Gastroesophageal sphincter (tissue), 4 donors: ENCODE measurements around the gene RAD17. TPM values are rescaled to one million over a fixed set of nuclear protein-coding genes. Genes with fewer than 3 reads are reported as not detected.
"Not testable (repeated sequence)": the region's sequence is repeated elsewhere in the genome, so short reads cannot be mapped to it uniquely, and the experiment has no call there.

Experiments
- ATAC-seq: fragments of 150-250 bp; one replicate; pipeline ENCODE4 v1.9.1; 2016; ENCODE audit warnings: mild to moderate bottlenecking, moderate library complexity
- H3K27ac ChIP-seq, 4 donors: fragments of 200-600 bp; sonication (generic) in 3 of 4; 1 replicate in 3 of 4; 2 replicates in 1 of 4; pipeline ENCODE4 v1.5.1; 2016 to 2019
- H3K27me3 ChIP-seq: fragments of 200-600 bp; sonication (generic); one replicate; pipeline ENCODE4 v1.5.1; 2019
- H3K36me3 ChIP-seq, 2 donors: fragments of 200-600 bp; sonication (generic); one replicate each; pipeline ENCODE4 v1.5.1; 2019; ENCODE audit warnings: control low read depth in 1 of 2
- H3K4me1 ChIP-seq, 3 donors: fragments of 200-600 bp; sonication (generic); 1 replicate in 2 of 3; 2 replicates in 1 of 3; pipeline ENCODE4 v1.5.1; 2016 to 2019; ENCODE audit warnings: control low read depth in 2 of 3
- H3K4me3 ChIP-seq, 2 donors: fragments of 200-600 bp; sonication (generic); one replicate each; pipeline ENCODE4 v1.5.1; 2019; ENCODE audit warnings: mild to moderate bottlenecking in 1 of 2, moderate library complexity in 1 of 2
- H3K9me3 ChIP-seq, 3 donors: fragments of 200-600 bp; sonication (generic); one replicate each; pipeline ENCODE4 v1.5.1; 2017 to 2019; ENCODE audit warnings: control low read depth in 2 of 3
- EP300 ChIP-seq: sonication (generic); formaldehyde crosslinking; IDR thresholded peaks from one replicate; pipeline ENCODE4 v1.6.1; 2017; ENCODE audit warnings: antibody characterized with exemption, mild to moderate bottlenecking
- POLR2A ChIP-seq, 2 donors: fragments of 450-650 bp; IDR thresholded peaks; one replicate each; pipeline ENCODE4 v1.6.1; 2017; ENCODE audit warnings: antibody characterized with exemption in 2 of 2, mild to moderate bottlenecking in 2 of 2, moderate library complexity in 1 of 2
- POLR2AphosphoS5 ChIP-seq: sonication (generic); formaldehyde crosslinking; IDR thresholded peaks from one replicate; pipeline ENCODE4 v1.6.1; 2017; ENCODE audit warnings: antibody characterized with exemption
- WGBS, 2 donors: methylation state at CpG; one replicate each; pipeline ENCODE4 v1.1.5; 2018; ENCODE audit warnings: low coverage in 1 of 2; 5-methylcytosine and 5-hydroxymethylcytosine counted together
- total RNA-seq, 4 donors: library from RNA; depleted of rRNA; stranded (reverse); fragments of >200 nt; gene quantifications; one replicate each; pipeline ENCODE4 v1.1.0, GENCODE V29; 2016
- TF ChIP-seq, protein P1 (sequence below), 4 experiments: fragments of 200-600 bp in 2 of 4; fragments of 450-650 bp in 2 of 4; sonication (generic) in 1 of 4; IDR thresholded peaks; one replicate each; pipeline ENCODE4 v1.5.1; 2017 to 2019; ENCODE audit warnings: antibody characterized with exemption in 4 of 4, mild to moderate bottlenecking in 2 of 4, moderate library complexity in 2 of 4

Gene RAD17
- total RNA-seq, 4 donors from 2014 or later = 16.8 to 25.4 (median 18.5) TPM

DNA sequence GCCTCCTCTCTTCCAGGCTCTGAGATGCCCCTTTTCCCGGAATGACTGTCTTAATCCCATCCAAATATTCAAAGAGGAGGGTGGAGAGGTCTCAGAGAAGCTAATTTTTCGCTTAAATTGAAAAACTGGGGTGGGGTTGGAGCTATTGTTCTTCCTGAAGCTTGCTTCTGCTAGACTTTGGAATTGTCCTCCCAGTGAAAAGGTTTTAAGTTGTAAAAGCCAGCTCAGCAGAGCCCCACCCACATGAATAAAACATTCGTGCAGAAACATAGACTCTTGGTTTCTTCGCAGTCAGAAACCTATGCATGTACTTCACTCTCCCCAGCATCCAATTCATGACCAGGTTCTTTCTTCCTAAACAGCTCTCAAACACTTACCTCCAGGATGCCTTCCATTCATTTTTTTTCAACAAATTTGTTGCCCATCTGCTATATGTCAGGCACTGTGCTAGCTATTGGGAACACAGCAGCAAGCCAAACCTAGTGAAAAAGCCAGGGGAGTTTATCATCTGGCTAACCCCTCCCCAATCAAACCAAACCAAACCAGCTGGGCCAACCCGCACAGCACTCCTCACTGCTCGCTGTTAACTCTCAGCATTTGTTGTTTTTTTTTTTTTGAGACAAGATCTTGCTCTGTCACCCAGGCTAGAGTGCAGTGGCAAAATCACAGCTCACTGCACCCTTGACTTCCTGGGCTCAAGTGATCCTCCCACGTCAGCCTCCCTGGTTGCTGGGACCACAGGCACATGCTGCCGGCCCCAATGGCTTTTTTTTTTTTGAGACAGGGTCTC lies 85.0 kb downstream of the RAD17 start:
- ATAC-seq = no peak
- no peaks in the 10 kb centered on the region for H3K4me1 ChIP-seq

DNA sequence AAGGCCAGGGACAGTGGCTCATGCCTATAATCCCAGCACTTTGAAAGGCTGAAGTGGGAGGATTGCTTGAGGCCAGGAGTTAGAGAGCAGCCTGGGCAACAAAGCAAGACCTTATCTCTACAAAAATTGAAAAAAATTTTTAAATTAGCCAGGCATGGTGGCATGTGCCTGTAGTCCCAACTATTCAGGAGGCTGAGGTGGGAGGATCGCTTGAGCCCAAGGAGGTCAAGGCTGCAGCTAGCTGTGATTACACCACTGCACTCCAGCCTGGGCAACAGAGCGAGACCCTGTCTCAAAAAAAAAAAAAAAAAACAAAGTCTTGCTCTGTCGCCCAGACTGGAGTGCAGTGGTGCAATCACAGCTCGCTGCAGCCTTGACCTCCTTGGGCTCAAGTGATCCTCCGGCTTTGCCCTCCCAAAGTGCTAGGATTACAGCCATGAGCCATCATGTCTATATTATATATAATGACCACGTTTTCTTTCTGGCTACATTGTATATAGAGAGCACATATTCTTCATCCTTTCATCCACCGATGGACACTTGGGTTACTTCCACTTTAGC lies 85.9 kb downstream of the RAD17 start:
- not testable (repeated sequence) for H3K27ac ChIP-seq, H3K36me3 ChIP-seq, H3K4me1 ChIP-seq, ATAC-seq, H3K9me3 ChIP-seq, H3K27me3 ChIP-seq, H3K4me3 ChIP-seq
- WGBS, 2 donors = 82 to 85% methylated on average over 5 to 6 of the region's 7 CpGs

More for the DNA sequence above, 85.0 kb downstream of the RAD17 start:
- no peaks in the 10 kb centered on the region for H3K27me3 ChIP-seq
- no peak overlapping the region for H3K27ac ChIP-seq
- H3K9me3 ChIP-seq = no peaks in the 10 kb centered on the region
- no peaks in the 10 kb centered on the region for H3K36me3 ChIP-seq
- WGBS, 2 donors = 71 to 78% methylated on average over 5 to 8 of the region's 8 CpGs
- H3K4me3 ChIP-seq = no peak overlapping the region
- no peak for TF ChIP-seq POLR2A (IDR thresholded peaks at IDR 0.05)
- no peak for TF ChIP-seq EP300
- TF ChIP-seq POLR2AphosphoS5 = no peak
- TF ChIP-seq, protein P1, sequence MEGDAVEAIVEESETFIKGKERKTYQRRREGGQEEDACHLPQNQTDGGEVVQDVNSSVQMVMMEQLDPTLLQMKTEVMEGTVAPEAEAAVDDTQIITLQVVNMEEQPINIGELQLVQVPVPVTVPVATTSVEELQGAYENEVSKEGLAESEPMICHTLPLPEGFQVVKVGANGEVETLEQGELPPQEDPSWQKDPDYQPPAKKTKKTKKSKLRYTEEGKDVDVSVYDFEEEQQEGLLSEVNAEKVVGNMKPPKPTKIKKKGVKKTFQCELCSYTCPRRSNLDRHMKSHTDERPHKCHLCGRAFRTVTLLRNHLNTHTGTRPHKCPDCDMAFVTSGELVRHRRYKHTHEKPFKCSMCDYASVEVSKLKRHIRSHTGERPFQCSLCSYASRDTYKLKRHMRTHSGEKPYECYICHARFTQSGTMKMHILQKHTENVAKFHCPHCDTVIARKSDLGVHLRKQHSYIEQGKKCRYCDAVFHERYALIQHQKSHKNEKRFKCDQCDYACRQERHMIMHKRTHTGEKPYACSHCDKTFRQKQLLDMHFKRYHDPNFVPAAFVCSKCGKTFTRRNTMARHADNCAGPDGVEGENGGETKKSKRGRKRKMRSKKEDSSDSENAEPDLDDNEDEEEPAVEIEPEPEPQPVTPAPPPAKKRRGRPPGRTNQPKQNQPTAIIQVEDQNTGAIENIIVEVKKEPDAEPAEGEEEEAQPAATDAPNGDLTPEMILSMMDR (IDR thresholded peaks at IDR 0.05) = no peak

DNA sequence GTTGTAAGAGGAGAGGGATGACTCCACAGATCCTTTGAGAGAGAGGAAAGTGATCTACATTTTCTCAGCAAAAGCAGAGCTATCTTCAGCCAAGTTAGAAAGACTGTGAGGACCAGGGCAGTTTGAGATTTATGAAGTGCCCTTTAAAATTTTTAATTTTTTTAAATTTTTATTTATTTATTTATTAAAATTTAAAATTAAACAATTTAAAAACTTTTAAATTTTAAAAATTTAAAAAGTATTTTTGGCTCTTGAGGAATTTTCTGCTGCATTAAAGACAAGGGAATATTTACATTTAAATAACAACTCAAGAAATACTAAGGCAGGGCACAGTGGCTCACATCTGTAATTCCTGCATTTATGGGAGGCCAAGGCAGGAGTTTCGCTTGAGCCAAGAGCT lies 92.6 kb downstream of the RAD17 start:
- H3K4me1 ChIP-seq = no peaks in the 10 kb centered on the region
- no peak overlapping the region for H3K27ac ChIP-seq
- H3K27me3 ChIP-seq = no peaks in the 10 kb centered on the region
- no peaks in the 10 kb centered on the region for H3K36me3 ChIP-seq
- 100% methylated on average over 1 of the region's 1 CpG for WGBS, 2 donors
- no peak overlapping the region for H3K4me3 ChIP-seq
- TF ChIP-seq EP300 = no peak
- no peak for TF ChIP-seq POLR2A (IDR thresholded peaks at IDR 0.05)
- TF ChIP-seq POLR2AphosphoS5 = no peak
- TF ChIP-seq, protein P1 (IDR thresholded peaks at IDR 0.05) = no peak
- no peaks in the 10 kb centered on the region for H3K9me3 ChIP-seq
- no peak for ATAC-seq

Other genes with a start within 250 kb of the RAD17 start
- gene CCNB1, start 202.7 kb upstream of the RAD17 start, total RNA-seq = 1 to 10 TPM; 3.0 to 5.8 (median 4.1) TPM
- 1 to 10 TPM in 2 of 4 donors, under 1 TPM in 1, not detected in 1; 0.81 to 5.0 (median 1.5) TPM for gene CENPH, start 180.2 kb upstream of the RAD17 start, total RNA-seq
- gene CDK7, start 134.9 kb upstream of the RAD17 start, total RNA-seq = 10 to 100 TPM; 14.7 to 26.3 (median 22.5) TPM
- 1 to 10 TPM; 3.5 to 5.6 (median 4.0) TPM for gene CCDC125, start 37.0 kb upstream of the RAD17 start, total RNA-seq
- 10 to 100 TPM; 12.9 to 32.6 (median 28.4) TPM for gene AK6, start 298 bp upstream of the RAD17 start, total RNA-seq
- gene TAF9, start 298 bp upstream of the RAD17 start, total RNA-seq = 10 to 100 TPM; 30.4 to 40.9 (median 39.9) TPM
- 1 to 10 TPM in 3 of 4 donors, under 1 TPM in 1; 0.81 to 6.3 (median 1.9) TPM for gene MARVELD2, start 45.3 kb downstream of the RAD17 start, total RNA-seq
- gene OCLN, start 123.0 kb downstream of the RAD17 start, total RNA-seq = 1 to 10 TPM in 3 of 4 donors, under 1 TPM in 1; 0.81 to 3.6 (median 2.6) TPM
- 10 to 100 TPM; 15.8 to 32.8 (median 21.3) TPM for gene GTF2H2C, start 190.4 kb downstream of the RAD17 start, total RNA-seq